DMS53 treated with DMSO at 0.1 percent for 48 hours (cell line): Measurements from ENCODE around the gene MAT2B.

Experiments used
- DNase-seq: peaks from one replicate; lab custom pipeline; 2025; ENCODE audit not compliant: unreplicated experiment; lab: John Stamatoyannopoulos, UW

MAT2B gene

GRCh38 chr5:163548649-163549048 is 43.2 kb downstream of the MAT2B start:
- no peak for DNase-seq

GRCh38 chr5:163551156-163551555 is 45.7 kb downstream of the MAT2B start:
- DNase-seq = no peak

- DNase-seq = no peak
Observed at GRCh38 chr5:163552536-163552935, 47.1 kb downstream of the MAT2B start.

- DNase-seq = no peak
Observed at GRCh38 chr5:163561339-163561738, 55.9 kb downstream of the MAT2B start.

- DNase-seq = no peak
Observed at GRCh38 chr5:163562071-163562470, 56.7 kb downstream of the MAT2B start.

- no peak for DNase-seq
Observed at GRCh38 chr5:163563112-163563511, 57.7 kb downstream of the MAT2B start.

GRCh38 chr5:163563880-163564279 is 58.5 kb downstream of the MAT2B start:
- no peak for DNase-seq

GRCh38 chr5:163564321-163564938 is 59.0 kb downstream of the MAT2B start:
- peak; percentile 19 for DNase-seq

- no peak for DNase-seq
Observed at GRCh38 chr5:163565492-163565891, 60.1 kb downstream of the MAT2B start.

- peak; percentile 20 for DNase-seq
Observed at GRCh38 chr5:163565931-163566608, 60.7 kb downstream of the MAT2B start.

- DNase-seq = no peak
Observed at GRCh38 chr5:163566678-163567077, 61.3 kb downstream of the MAT2B start.

- no peak for DNase-seq
Observed at GRCh38 chr5:163567811-163568210, 62.4 kb downstream of the MAT2B start.
